ENCODE results near the gene ARHGEF16. TPM values are rescaled to one million over a fixed set of nuclear protein-coding genes. Genes with fewer than 3 reads are reported as not detected.

The ARHGEF16 gene
- total RNA-seq, 1 donor from 2014 or later = 12.2 TPM

DNA sequence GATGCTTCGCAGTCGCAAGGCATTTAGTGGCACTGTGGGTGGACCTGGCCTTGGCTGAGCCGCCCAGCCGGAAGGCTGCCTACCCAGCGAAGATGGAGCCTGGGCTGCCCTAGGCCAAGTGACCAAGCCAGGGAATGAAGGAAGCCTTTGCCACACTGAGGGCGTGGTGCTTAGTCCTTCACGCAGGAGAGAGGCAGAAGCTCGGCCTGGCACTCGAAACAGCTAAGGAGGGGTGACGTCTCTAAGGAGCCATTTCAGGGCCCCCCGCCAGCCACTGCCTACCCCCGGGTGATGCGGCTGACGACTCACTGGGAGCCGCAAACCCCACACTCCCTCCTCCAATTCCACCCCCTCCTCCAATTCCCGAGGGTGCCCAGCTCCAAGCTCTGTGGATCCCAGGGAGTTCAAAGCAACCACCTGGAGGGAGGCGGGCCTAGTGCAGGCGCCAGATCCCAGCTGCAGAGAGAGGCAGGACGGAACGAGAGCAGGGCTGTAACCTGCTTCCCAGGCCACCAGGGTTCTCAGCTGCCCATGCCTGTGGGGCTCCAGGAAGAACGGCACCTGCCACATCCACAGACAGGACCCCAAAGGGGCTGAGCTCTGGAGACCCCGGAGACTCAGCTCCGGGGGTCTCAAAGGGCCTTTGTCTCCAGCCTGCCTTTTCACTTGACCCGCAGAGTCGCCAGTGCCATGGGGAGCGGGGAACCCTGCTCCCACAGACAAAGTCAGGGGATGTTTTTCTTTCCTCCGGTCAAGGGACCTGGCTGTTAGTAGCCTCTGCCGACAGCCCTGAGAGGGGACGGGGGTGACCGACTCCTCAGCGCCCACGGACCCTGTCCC lies 75.8 kb downstream of the ARHGEF16 start:
- Histone ChIP-seq H3K4me3 (peak overlapping the region; percentile 75), H3K9me3 (no peaks in the 10 kb centered on the region), H3K27ac (peak overlapping the region; percentile 84), H3K36me3 (no peaks in the 10 kb centered on the region), H3K4me1 (peaks cover 18% of the 10 kb centered on the region), H3K27me3 (no peaks in the 10 kb centered on the region)
- intact Hi-C loops (cut with DNase I) = no loop called here
- ATAC-seq = peak; percentile 19
- no peak for TF ChIP-seq CTCF (IDR thresholded peaks at IDR 0.05)
- no peak for DNase-seq

Other genes with a start within 250 kb of the ARHGEF16 start
- 96.6 TPM for gene MEGF6, start 156.8 kb downstream of the ARHGEF16 start, total RNA-seq
- gene TPRG1L, start 170.3 kb downstream of the ARHGEF16 start, total RNA-seq = 47.5 TPM
- gene WRAP73, start 195.4 kb downstream of the ARHGEF16 start, total RNA-seq = 18.5 TPM
- 0.29 TPM for gene TP73, start 197.9 kb downstream of the ARHGEF16 start, total RNA-seq

Data from upper lobe of right lung (tissue), 1 donor.